Measurements from ENCODE around the gene TK2.
"Not testable (repeated sequence)": the region's sequence is repeated elsewhere in the genome, so short reads cannot be mapped to it uniquely, and the experiment has no call there.

The TK2 gene

GRCh38 chr16:66481081-66481942, 68.6 kb downstream of the TK2 start:
- DNase-seq, result no peak

GRCh38 chr16:66480265-66481080, 69.4 kb downstream of the TK2 start:
- DNase-seq, result no peak

GRCh38 chr16:66479661-66480264, 70.2 kb downstream of the TK2 start:
- DNase-seq, result no peak

- DNase-seq, result peak; percentile 79
Observed at GRCh38 chr16:66478733-66479511, 71.0 kb downstream of the TK2 start.

GRCh38 chr16:66477028-66477515, 72.8 kb downstream of the TK2 start:
- DNase-seq, result no peak

GRCh38 chr16:66476328-66477027, 73.4 kb downstream of the TK2 start:
- peak; percentile 21 for DNase-seq

- DNase-seq, result no peak
Observed at GRCh38 chr16:66475232-66475631, 74.7 kb downstream of the TK2 start.

- DNase-seq, result no peak
Observed at GRCh38 chr16:66474750-66475199, 75.1 kb downstream of the TK2 start.

- DNase-seq, result no peak
Observed at GRCh38 chr16:66473654-66474519, 76.0 kb downstream of the TK2 start.

- no peak for DNase-seq
Observed at GRCh38 chr16:66473051-66473571, 76.8 kb downstream of the TK2 start.

GRCh38 chr16:66471716-66472393, 78.1 kb downstream of the TK2 start:
- DNase-seq, result no peak

- DNase-seq, result no peak
Observed at GRCh38 chr16:66471264-66471663, 78.7 kb downstream of the TK2 start.

GRCh38 chr16:66470556-66470955, 79.4 kb downstream of the TK2 start:
- no peak for DNase-seq

GRCh38 chr16:66469947-66470546, 79.9 kb downstream of the TK2 start:
- no peak for DNase-seq

GRCh38 chr16:66469291-66469946, 80.5 kb downstream of the TK2 start:
- no peak for DNase-seq

GRCh38 chr16:66468321-66468965, 81.5 kb downstream of the TK2 start:
- no peak for DNase-seq

- DNase-seq, result no peak
Observed at GRCh38 chr16:66467611-66468010, 82.3 kb downstream of the TK2 start.

GRCh38 chr16:66466636-66467035, 83.3 kb downstream of the TK2 start:
- not testable (repeated sequence) for DNase-seq

All from hematopoietic multipotent progenitor cell treated with erythropoietin and hydrocortisone succinate and interleukin-3 and kit ligand, for 8 days (in vitro differentiated cells).